HUDEP-2 (cell line): ENCODE measurements around the gene SGK1.
"Not testable (repeated sequence)": the region's sequence is repeated elsewhere in the genome, so short reads cannot be mapped to it uniquely, and the experiment has no call there.

ENCODE experiments used
- DNase-seq, 76 experiments: peaks; one replicate each; lab custom pipeline; 2025; ENCODE audit not compliant: unreplicated experiment in 76 of 76; lab: John Stamatoyannopoulos, UW

SGK1 gene

DNA sequence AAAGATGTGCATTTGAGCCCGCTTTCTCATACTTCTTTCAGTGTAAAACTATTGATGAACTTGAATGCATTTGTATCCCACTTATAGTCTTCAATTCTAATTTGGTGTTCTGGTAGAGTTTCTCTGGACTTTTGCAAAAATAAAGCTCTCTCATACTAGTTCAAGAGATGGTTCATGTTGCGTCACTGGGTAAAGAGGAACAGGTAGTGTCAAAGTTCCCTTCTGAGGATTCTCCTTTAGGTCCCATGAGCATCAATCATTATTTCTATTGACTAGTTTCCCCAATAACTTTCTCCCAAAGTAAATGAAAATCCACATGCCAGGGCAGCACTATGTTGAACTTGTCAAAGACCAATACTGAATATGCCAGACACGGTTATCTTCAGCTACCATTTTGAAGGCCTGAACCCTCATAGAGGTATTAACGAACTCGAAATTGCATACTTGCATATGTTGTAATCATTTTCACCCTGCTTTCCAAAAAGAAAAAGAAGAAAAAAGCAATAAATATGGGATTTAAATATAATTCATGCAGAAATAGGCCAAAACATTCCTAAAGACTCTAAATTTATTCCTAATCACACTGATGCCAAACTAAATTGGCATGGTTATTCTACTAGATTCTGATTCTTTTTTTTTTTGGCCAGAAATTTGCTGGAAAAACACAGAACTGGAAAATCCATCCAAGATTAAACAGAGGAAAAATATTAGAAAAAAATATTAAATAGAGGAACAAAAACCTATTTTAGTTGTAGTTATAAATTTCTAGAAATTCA is 84.5 kb downstream of the SGK1 start:
- DNase-seq: no peak

DNA sequence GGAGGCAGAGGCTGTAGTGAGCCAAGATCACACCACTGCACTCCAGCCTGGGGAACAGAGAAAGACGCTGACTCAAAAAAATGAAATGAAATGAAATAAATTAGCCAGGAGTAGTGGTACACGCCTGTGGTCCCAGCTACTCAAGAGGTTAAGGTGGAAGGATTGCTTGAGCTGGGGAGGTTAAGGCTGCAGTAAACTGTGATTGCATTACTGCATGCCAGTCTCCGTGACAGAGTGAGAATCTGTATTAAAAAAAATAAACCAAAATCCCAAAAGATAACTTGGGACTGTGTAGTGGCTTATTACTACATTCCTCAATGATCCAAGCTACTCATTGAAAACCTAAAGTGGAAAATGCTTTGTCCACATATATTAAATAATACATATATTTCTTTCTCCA is 87.0 kb downstream of the SGK1 start:
- DNase-seq: no peak

DNA sequence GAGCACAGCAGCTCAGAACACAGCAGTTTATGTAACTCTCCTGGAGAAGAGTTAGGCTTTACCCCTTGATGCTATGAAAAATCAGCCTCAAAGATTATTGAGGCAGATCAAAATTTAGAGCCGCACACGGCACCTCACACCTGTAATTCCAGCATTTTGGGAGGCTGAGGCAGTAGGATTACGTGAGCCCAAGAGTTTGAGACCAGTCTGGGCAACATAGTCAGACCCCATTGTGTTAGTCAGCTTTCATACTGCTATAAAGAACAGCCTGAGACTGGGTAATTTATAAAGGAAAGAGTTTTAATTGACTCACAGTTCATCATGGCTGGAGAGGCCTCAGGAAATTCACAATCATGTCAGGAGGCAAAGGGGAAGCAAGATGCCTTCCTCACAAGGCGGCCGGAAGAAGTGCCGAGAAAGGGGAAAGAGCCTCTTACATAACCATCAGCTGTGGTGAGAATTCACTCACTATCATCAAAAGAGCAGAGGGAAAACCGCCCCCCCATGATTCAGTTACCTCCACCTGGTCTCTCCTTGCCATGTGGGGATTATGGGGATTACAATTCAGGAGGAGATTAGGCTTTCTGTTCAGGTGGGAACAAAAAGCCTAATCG is 87.7 kb downstream of the SGK1 start:
- no peak for DNase-seq

DNA sequence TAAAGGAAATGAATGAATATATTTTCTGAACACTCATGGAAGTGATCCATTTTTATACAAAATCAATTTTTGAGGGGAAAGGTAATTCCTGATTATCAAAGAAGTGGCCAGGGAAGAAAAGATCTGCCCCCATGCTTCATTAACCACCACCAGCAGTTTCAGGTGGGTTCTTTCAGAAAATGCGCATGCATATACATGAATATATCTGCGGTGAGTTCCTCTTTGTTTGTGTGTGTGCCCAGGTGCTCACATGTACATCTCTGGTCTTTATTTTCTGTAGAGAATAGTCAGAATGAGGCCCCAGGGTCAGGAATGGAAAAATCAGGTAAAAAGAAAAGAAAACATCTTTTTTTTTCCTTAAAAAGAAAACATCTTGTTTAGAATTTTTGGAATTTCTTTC is 88.4 kb downstream of the SGK1 start:
- DNase-seq: no peak

DNA sequence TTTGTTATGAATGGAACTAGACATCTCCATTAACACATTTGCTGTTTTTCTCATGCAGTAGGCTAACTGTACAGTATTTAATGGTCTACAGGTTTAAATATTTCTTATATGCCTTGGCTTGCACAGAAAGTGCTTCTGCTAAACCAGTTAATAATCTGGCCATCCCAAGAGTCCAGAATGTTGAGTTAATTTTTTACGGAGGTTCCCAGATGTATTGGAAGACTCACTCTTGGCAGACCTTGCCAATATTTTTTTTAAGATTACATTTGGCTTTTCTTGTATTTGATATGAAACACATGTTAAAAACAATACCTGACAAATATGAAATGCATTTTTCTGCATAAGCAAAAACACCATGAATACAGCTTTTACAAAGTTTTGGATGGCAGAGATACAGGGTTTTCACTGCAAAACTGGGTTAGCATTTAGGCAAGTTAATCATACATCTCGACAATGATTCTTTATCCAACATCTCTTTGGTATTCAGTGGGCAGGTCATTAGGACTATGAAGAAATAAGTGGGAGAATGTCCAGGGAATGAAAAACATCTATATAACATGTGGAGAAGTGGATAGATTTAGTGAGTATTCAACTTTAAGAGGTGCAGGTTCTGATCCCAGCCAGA is 94.0 kb downstream of the SGK1 start:
- no peak for DNase-seq

DNA sequence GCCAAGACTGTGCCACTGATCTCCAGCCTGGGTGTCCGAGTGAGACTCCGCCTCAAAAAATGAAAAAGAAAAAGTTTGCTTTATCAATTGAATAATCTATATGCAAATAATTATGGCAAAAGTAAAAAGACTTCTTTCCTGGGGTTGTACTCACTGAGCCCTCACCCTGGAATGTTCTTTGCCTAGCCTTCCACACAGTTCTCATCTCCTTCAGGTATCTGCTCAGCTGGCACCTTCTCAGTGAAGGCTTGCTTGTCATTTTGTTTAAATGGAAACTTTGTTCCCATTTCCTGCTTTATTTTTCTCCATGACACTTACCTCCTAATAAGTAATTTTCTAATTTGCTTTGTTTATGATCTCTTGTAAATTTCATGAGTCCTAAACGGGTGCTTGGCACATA is 96.7 kb downstream of the SGK1 start:
- no peak for DNase-seq

DNA sequence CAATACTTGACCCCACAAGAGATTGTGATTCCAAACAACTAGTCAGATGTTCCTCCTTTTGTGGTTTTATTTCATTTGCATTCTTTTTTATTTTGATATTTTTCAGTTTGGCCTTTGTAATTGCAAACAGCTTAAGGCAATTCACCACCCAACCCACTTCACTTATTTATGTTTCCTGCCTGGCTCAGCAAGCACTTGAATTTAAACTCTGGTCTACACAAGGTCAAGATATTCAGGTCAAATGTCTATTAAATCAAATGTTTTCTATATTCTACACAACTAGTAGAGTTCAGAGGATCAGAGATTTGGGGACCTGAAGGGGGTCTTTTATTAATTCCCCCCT is 100.1 kb downstream of the SGK1 start:
- DNase-seq: no peak

DNA sequence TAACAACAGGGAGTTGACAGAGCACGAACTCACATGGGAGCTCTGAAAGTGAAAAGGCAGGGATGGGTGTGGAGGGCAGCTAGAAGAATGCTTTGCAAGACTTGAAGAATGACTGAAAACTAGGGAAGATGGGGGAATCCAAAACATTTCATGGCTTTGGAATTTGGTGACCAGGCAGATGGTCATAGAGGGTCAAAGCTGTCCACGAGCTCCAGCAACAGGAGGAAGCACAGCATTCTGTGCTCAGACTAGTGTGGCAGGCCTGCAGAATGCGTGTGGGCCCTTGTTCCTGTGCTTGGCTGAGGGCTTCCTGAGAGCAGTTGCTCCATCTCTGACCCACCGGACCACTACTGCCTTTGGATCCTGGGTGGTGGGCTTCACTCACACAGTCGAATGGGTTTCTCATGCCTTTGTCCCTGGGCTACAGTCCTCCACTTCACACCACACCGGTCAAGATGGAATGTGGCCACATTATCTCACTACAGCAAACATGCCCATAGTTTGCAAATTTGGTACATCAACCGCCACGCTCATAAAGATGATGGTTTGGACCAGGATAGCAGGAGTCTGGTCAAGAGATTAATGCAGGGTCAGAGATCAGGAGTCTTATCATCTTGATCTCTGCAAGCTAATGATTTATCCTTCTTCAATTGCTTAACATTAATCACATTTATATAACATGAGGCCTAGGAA is 100.7 kb downstream of the SGK1 start:
- DNase-seq: no peak

DNA sequence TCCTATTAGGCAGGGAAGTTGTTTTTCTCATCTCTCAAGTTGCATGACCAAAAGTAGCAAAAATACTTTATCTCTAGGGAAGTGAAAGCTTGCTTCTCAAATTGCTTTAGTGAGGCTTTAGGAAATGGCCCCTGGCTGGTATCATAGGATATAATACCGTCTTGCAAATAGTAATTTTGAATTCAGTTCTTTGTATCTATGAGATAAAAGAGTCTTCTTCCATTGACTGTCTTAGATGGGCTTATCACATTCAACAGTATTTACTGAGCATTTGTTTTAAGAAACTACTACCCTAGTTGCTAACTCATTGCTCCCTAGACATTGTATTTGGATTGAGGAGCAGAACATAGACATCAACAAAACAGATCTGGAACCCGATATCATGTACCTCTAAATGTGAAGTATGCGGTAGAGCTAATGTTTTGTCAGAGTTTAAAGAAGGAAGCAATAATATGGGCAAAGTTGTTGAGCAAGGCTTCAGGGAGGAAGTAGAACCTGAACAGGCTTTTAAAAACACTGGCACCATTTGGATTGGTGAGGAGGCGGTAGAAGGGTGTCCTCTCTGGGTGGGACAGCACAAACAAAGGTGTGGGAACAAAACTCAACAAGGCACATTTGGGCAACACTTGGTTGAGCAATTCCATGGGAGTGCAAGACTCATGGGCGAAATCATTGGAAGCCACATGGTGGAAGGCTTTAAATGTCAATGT is 101.5 kb downstream of the SGK1 start:
- peak in 4 of 76 experiments; percentile 4 to 36 (median 25) for DNase-seq

DNA sequence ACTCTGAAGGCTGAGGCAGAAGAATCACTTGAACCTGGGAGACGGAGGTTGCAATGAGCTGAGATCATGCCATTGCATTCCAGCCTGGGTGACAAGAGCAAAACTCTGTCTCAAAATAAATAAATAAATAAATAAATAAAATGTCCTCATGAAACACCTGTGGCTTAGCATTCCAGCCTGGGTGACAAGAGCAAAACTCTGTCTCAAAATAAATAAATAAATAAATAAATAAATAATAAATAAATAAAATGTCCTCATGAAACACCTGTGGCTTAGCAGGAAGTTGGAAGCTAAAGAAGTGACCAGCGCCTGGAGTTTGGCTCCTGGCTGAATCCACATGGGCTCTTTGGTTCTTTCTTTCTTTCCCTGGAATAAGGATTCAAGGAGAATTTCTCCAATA is 104.5 kb downstream of the SGK1 start:
- not testable (repeated sequence) for DNase-seq

DNA sequence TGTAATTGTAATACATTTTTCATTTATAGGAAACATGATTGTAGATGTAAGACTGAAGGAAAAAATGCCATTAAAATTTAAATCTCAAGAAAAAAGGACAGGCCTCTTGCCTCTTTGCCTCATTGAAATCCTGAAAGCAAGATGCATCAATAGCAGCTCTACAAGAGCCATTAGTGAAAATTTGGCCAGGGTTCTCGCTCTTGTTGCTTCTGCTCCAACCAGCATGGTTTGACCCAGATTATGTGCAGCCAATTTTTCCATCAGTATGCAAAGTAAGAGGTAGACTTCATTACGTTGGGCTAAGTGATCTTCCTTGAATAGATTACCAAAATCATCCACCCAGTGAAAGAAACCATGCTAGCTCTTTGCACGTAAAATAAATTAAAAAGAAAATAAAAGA is 106.6 kb downstream of the SGK1 start:
- DNase-seq: no peak

DNA sequence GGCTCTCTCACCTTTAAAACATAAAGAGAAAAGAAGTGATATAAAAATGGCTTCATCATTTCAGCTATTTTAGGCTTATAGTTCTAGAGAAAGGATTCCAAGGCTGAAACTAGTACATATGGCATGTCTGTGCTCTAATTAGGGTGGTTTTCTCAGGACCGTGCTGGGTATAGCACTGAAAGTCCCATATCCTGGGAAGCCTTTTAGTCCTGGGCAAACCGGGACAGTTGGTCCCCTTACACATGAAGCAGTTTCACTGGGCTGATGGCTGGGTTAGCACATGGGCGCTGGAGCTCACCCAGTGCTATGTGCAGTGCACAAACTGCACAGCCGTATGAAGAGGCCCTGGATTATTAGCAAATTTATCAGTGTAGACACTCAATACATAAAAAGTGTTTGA is 110.5 kb downstream of the SGK1 start:
- no peak for DNase-seq

DNA sequence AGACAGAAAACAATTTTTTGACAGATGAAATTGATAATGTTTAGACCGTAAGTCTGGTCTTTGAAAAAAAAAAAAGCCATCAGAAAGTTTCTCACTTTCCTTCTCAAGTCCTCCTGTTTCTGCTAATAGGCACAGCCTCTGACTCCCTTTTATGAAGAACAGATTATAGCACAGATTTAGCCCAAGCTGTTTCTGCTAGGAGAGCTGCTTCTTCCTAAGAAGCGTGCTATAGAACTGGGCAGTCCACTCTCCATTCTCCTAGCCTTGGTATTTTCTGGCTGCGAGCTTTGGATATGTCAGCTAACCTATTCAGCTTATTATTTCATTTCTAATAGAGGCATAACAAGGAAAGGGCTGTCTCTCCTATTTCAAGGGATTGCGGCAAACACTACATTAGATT is 112.5 kb downstream of the SGK1 start:
- no peak for DNase-seq

DNA sequence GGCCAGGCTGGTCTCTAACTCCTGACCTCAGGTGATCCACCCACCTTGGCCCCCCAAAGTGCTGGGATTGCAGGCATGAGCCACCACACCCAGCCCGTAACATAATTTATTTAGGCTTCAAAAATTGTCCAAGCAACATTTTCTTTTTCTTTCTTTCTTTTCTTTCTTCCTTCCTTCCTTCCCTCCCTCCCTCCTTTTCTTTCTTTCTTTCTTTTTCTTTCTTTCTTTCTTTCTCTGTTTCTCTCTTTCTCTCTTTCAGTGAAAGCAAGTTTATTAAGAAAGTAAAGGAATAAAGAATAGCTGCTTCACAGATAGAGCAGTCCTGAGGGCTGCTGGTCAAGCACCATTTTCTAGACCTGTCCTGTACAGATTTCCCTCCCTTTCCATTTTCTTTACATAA is 113.2 kb downstream of the SGK1 start:
- not testable (repeated sequence) for DNase-seq

DNA sequence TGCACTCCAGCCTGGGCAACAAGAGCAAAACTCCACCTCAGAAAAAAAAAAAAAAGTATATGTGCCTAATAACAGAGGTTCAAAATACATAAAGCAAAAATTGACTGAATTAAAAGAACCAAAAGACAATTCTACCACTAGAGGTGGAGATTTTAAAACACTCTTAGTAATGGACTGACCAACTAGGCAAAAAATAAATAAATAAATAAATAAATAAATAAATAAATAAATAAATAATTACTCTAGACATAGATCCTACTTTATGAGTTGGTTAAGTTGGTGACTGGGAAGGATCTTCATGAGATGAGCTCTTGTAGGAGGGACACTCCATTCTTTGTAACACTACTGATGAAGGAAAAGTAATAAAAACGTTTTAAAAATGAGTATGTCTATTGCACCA is 113.9 kb downstream of the SGK1 start:
- DNase-seq: no peak

DNA sequence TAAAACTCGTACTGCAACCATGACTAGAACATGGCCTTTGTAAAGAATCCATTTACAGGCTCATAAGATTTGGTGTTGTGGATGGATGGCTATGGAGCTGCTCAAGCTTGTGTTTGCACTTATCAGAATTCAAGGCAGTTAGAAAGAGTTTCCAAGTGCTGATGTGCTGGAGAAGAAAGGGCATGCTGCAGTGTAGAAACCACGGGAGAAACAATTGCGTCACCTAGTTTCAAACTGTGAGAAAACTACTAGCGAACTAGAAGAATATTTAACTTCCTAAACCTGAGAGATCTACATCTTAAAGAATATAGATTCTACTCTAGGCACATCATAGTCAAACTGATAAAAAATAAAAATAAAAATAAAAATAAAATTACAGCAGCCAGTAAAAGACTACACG is 116.2 kb downstream of the SGK1 start:
- no peak for DNase-seq

DNA sequence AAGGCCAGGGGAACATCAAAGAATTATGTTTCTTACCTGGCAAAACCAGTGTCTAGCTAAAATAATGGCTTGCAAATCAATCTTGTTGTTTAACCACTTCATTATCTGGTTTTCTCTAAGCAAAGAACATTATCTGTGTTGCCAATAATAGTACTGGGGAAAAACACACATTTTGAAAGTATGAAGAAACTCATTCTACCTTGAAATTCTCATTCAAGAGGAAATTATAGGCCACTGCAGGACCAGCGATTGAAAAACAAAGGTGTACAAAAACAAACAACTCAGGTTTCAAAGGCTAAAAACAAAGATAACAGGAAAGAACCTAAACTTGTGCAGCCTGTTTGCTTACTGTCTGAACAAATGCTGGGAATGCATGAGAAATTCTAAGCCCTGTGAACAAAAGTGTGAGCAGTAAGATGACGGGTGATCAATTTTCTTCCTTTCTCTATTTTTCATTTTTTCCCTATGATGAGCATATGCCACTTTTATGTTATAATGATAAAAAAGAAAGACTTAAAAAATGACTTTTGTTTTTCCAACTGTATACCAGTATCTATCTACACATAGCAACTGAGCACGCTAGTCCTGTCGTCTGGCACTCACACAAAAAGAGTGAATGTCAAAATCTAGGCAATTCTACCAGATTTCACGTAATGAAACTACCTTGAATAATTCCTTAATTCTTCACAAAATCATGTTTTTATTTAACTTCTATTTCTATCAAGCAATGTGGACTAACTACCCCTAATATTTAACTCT is 117.9 kb downstream of the SGK1 start:
- no peak for DNase-seq

DNA sequence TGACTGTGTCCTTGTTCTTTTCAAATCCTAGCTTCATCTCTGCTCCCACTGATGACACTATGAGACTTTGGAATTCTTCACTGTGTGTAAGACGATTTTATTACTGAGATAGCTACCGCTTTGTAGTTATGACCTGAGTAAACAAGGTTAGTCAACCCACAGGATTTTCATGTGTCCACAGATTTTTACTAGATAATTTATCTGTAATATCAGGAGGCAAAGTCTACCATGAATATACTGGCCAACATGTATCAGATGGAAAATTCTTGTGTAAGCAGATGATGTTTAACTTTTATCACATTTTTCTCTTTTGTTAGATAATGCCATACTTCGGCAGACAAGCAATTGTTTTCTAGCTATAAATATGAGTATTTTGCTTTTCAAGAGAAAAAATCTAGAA is 119.8 kb downstream of the SGK1 start:
- no peak for DNase-seq

DNA sequence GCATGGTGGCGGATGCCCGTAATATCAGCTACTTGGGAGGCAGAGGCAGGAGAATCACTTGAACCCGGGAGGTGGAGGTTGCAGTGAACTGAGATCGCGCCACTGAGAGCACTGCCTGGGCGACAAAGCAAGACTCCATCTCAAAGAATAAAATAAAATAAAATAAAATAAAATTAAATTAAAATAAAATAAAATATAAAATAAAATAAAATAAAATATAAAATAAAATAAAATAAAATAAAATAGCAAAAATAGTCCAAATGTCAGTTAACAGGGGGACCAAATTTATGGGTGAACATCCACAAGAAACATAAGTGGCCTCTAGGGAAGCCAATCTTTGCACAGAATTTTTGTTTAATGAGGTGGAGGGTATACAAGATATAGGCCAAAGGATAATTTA is 120.2 kb downstream of the SGK1 start:
- not testable (repeated sequence) for DNase-seq

DNA sequence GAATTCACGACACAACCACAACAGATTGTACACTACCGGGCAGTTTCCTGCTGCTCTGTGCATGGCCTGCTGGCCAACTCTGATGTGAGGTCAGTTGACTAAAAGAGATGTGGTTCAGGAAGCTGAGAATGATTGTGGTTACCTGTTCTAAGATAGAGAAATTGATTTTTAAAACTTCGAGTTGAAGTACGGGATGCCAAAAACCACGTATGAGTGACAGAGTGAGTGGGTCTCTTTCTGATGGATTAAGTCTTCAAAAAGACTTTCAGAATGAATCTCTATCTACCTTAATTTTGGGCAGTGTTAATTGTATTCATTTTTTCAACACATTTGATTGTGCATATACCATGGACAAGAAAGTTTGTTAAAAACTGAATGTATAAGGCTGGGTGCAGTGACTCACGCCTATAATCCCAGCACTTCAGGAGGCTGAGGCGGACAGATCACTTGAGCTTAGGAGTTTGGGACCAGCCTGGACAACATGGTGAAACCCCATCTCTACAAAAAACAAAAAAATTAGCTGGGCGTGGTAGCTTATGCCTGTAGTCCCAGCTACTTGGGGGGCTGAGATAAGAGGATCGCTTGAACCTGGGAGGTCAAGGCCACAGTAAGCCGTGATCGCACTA is 121.2 kb downstream of the SGK1 start:
- peak in 53 of 76 experiments; percentile 15 to 77 (median 45) for DNase-seq
